H1 (cell line): ENCODE data around the gene BCL2L13. TPM values are rescaled to one million over a fixed set of nuclear protein-coding genes. Genes with fewer than 3 reads are reported as not detected.

Source experiments
- RXRA ChIP-seq: IDR thresholded peaks from 2 replicates; pipeline ENCODE4 v1.6.1; 2011; ENCODE audit warnings: low read depth, mild to moderate bottlenecking, low read length, moderate library complexity; ENCODE audit not compliant: insufficient read depth
- SUZ12 ChIP-seq: fragments of 200-600 bp; sonication (generic); IDR thresholded peaks from 2 replicates; pipeline ENCODE4 v1.6.1; 2012; ENCODE audit warnings: mild to moderate bottlenecking, inconsistent platforms, low read length, moderate library complexity, mixed read lengths
- polyA plus RNA-seq, 7 experiments: library from polyadenylated mRNA; depleted of rRNA in 3 of 7; stranded (reverse) in 5 of 7; unstranded in 2 of 7; fragments of >200 nt in 5 of 7; fragments of 200-250 nt in 2 of 7; gene quantifications; 1 replicate in 5 of 7; 2 replicates in 1 of 7; 4 replicates in 1 of 7; pipeline versions ENCODE4 v1.2.1 to v1.2.3, GENCODE V29; 2011 to 2013; ENCODE audit warnings: missing spikeins in 2 of 7, mixed read lengths in 2 of 7
- total RNA-seq: library from RNA; stranded (reverse); fragmentation: NEBNext Ultra II Directional; extraction: Animal tissue kit (Norgen Biotek cat#: 25700); gene quantifications from 2 replicates; pipeline ENCODE4 v1.2.1, GENCODE V29; 2021

BCL2L13 gene
- total and polyA plus RNA-seq, 2 of the 8 experiments (the other 6 are each of a cell fraction or from before 2014, with no cell fraction given), result 20.7 to 35.0 TPM

DNA sequence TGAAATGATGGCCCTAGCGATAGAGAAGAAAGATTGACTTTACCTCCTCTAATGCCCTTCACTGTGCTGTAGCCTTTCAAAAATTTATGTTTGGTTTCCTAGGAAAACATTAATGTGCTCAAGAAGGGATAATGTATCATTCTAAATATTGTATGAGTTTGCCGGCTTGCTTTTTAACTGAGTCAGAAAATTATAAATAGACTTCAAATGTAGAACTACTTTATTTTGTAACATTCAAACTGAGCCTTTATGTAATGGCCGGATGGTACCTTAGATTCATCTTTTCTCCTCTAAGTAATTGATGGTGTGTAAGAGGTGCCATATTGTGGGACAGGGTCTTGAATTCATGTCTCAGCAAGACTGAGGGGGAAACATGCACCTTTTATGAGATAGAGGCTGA is 78.0 kb downstream of the BCL2L13 start (continued):
- TF ChIP-seq SUZ12 (no peak), RXRA (no peak)
